ENCODE results near the gene ERFL.
A peak's percentile ranks its signal among the peaks of the same experiment; 100 is the strongest.

Gene ERFL

DNA sequence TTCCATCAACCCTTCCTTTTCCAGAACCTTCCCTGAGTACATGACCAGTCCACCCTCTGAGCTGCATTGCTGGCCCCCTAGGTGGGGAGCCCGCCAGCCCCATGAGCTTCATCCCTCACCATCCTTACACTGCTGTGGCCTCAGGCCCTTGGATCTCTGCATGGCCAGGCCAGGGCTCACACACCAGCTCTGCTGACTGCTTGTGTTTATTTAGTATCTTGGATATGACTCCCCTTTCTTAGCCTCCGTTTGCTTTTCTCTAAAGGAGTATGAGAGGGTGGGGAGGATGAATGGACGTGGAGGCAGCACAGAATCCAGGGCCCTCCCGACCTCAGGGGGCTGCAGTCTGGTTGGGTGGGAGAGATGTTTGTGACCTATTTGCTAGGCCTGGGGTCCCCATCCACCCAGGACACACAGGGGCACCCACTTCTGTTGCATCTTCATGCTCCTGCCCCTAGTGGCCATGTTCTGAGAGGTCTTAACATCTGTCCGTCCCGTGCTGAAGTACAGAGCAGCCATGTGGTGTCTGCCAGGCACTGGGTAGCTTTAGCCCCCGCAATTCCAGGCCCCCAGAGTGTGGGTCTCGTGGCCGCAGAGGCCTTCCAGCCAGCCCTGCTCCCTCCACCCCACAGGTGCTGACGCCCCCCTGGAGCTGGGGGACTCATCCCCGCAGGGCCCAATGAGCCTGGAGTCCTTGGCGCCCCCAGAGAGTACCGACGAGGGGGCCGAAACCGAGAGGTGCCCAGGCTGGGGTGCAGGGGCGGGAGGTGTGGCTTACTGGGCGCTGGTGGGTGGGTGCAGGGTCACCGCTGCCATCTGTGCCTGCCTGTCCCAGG lies 32.3 kb downstream of the ERFL start:
- no peak overlapping the region for H3K4me3 ChIP-seq (replicated peaks; ENCODE audit: low read depth, low read length)
- no peak for DNase-seq (ENCODE audit: extremely low read depth, low read depth)
- TF ChIP-seq, protein P1, sequence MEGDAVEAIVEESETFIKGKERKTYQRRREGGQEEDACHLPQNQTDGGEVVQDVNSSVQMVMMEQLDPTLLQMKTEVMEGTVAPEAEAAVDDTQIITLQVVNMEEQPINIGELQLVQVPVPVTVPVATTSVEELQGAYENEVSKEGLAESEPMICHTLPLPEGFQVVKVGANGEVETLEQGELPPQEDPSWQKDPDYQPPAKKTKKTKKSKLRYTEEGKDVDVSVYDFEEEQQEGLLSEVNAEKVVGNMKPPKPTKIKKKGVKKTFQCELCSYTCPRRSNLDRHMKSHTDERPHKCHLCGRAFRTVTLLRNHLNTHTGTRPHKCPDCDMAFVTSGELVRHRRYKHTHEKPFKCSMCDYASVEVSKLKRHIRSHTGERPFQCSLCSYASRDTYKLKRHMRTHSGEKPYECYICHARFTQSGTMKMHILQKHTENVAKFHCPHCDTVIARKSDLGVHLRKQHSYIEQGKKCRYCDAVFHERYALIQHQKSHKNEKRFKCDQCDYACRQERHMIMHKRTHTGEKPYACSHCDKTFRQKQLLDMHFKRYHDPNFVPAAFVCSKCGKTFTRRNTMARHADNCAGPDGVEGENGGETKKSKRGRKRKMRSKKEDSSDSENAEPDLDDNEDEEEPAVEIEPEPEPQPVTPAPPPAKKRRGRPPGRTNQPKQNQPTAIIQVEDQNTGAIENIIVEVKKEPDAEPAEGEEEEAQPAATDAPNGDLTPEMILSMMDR (IDR thresholded peaks at IDR 0.05; ENCODE audit: low read depth, low read length, missing control alignments) = peak; percentile 47

DNA sequence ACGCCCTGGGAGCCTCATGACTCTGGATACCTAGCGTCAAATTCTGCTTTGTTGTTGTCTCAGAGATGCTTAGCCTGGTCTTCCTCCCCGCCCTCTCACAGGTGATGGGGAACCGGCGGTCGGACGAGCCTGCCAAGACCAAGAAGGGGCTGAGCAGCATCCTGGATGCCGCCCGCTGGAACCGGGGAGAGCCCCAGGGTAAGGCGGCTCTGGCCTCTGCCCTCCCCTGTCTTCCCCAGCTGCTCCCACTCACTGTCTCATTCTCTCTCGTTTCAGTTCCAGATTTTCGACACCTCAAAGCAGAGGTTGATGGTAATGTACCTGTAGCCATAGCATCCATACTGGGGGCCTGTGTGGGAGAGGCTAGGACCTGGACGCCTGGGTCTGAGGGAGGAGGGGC lies 33.9 kb downstream of the ERFL start:
- H3K4me3 ChIP-seq (replicated peaks; ENCODE audit: low read depth, low read length) = no peak overlapping the region
- DNase-seq (ENCODE audit: extremely low read depth, low read depth) = no peak
- TF ChIP-seq, protein P1 (IDR thresholded peaks at IDR 0.05; ENCODE audit: low read depth, low read length, missing control alignments) = no peak

DNA sequence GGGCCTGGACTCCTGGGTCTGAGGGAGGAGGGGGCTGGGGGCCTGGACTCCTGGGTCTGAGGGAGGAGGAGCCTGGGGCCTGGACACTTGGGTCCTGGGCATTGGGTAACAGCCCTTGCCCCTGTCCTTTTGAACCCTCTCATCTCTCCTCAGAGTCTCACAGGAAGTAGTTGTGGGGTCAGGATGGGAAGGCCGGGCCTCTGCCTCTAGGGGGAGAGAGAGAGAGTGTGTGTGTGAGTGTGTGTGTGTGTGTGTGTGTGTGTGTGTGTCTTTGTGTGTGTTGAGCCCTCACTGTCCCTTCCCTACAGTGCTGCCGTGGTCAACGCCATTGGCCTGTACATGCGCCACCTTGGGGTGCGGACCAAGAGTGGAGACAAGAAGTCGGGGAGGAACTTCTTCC lies 34.4 kb downstream of the ERFL start:
- TF ChIP-seq, protein P1 (IDR thresholded peaks at IDR 0.05; ENCODE audit: low read depth, low read length, missing control alignments) = peak; percentile 29
- no peak overlapping the region for H3K4me3 ChIP-seq (replicated peaks; ENCODE audit: low read depth, low read length)
- no peak for DNase-seq (ENCODE audit: extremely low read depth, low read depth)

DNA sequence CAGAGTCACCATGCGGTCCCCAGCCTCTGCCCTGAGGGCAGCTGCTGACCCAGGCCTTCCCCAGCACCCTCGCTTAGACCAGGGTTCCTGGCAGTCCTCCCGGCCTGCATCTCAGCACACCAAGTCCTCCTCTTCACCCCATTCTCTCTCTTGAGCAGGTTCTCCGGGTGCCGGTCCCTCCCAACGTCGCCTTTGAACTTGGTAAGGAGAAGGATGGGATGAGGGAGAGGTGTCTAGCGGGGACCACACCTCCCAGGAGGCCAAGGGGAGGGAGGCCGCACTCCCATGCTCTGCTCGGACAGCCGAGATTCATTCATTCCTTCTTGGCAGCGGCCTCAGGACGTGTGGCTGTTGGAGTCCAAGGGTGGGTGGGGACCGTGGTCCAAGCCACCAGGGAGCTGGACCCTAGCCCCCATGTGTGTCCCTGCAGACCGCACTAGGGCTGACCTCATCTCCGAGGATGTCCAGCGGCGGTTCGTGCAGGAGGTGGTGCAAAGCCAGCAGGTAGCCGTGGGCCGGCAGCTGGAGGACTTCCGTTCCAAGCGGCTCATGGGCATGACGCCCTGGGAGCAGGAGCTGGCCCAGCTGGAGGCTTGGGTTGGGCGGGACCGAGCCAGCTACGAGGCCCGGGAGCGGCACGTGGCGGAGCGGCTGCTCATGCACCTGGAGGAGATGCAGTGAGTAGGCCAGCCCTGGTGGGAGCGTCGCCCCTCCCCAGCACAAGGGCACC lies 35.9 kb downstream of the ERFL start:
- TF ChIP-seq, protein P1 (IDR thresholded peaks at IDR 0.05; ENCODE audit: low read depth, low read length, missing control alignments) = no peak
- no peak for DNase-seq (ENCODE audit: extremely low read depth, low read depth)
- H3K4me3 ChIP-seq (replicated peaks; ENCODE audit: low read depth, low read length) = no peak overlapping the region

DNA sequence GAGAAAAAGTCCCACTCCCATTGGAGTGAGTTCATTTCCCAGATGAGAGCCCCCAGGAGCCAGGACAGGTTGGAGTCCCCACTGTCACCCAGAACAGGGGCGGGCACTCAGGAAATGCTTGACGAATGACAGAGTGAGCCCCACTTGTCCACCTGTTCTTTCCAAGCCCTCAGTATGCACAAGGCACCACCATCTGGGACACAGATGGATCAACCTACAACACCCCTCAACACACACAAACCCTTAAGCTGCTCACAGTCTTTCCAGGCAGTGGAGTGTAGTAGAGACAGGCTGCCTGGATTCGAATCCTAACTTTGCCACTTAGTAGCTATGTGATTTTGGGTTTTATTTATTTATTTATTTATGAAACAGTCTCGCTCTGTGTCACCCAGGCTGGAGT lies 37.3 kb downstream of the ERFL start:
- DNase-seq (ENCODE audit: extremely low read depth, low read depth) = no peak
- TF ChIP-seq, protein P1 (IDR thresholded peaks at IDR 0.05; ENCODE audit: low read depth, low read length, missing control alignments) = no peak

DNA sequence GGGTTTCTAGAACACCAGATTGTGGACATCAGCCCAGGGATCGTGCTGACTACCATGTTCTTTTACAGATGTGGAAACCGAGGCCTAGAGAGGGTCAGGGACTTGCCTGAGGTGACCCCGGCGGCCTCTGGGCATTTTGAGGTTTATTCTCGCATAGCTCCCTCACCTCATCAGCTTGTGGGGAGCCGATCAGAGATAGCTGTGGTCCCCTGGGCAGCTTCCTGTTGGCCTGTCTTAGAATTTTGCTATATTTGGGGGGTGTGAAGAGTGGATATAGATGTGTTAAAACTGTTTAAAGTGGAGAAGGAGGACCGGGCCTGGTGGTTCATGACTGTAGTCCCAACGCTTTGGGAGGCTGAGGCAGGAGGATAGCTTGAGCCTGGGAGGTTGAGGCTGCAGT lies 38.4 kb downstream of the ERFL start:
- TF ChIP-seq, protein P1 (IDR thresholded peaks at IDR 0.05; ENCODE audit: low read depth, low read length, missing control alignments) = no peak
- H3K4me3 ChIP-seq (replicated peaks; ENCODE audit: low read depth, low read length) = no peak overlapping the region
- no peak for DNase-seq (ENCODE audit: extremely low read depth, low read depth)

More for the DNA sequence above, 37.3 kb downstream of the ERFL start:
- no peak overlapping the region for H3K4me3 ChIP-seq (replicated peaks; ENCODE audit: low read depth, low read length)
